Hindlimb muscle (tissue), 1 donor: ENCODE results near the gene CADM1. TPM values are rescaled to one million over a fixed set of nuclear protein-coding genes. Genes with fewer than 3 reads are reported as not detected.

Source experiments
- DNase-seq: peaks from one replicate; pipeline ENCODE4 v3.0.0-alpha.2; 2013
- polyA plus RNA-seq: library from polyadenylated mRNA; unstranded; fragments of 120-200 nt; gene quantifications from one replicate; pipeline ENCODE4 v1.2.1, GENCODE V29; 2013; ENCODE audit not compliant: insufficient read length

CADM1 gene
- polyA plus RNA-seq, 1 donor, result 23.1 TPM

DNA sequence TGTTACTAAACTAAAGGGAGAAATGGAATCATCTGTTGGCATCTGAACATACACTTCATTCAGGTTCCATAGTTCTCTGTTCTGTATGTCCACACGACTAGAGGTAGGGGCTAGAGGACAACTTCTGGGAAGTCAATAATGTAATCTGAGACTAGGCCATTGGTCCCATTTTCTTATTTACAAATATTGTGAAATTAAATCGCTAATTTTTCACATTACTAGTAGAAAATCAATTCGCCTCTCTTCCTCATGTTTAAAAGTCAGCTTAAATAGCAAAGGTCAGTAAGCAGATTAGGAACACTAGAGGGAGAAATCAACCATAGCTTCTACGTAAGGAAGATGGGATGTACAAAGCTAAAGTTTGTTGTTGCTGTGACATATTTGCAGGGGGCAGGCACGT lies 59.7 kb downstream of the CADM1 start:
- no peak for DNase-seq

DNA sequence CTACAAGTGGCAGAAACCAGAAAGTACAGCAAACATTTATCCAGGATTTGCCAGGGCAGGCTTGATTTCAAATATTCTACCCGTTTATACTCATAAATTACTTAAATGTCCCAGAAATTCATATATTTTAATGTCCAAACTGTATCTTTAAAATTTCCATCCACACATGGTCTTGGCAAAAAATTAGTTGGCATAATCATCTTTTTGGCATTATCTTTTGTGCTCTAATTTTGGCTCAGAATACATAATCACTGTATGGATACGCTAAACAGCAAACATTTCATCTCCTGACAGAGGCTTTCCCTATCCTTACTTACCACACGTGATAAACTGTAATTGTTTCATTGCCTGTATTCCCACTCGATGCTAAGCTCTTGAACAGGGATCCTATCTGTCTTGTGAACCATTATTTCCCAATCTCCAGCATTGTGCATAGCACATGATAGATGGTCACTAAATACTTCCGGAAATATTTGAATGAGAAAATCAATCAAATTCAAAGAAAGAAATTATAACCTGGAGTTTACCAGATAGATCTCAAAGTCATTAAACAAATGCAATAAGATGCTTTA lies 64.2 kb downstream of the CADM1 start:
- no peak for DNase-seq

DNA sequence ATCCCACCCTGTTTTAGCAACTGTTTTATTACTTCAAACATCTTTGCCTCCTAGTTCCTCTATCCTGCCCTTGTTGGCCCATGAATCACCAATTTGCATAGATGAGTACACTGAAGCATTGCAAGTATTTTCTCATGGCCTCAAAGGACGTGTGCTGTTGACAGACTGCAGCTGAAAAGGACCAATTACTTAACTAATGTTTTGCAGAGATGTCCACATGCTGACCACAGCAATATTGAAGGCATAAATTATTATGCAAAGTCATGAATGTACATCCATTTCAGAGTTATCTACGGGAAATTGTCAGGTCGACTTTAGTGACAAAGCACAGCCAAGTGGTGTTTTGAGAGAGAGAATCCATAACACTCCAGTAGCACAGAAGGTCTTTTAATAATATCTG lies 64.8 kb downstream of the CADM1 start:
- DNase-seq, result no peak

DNA sequence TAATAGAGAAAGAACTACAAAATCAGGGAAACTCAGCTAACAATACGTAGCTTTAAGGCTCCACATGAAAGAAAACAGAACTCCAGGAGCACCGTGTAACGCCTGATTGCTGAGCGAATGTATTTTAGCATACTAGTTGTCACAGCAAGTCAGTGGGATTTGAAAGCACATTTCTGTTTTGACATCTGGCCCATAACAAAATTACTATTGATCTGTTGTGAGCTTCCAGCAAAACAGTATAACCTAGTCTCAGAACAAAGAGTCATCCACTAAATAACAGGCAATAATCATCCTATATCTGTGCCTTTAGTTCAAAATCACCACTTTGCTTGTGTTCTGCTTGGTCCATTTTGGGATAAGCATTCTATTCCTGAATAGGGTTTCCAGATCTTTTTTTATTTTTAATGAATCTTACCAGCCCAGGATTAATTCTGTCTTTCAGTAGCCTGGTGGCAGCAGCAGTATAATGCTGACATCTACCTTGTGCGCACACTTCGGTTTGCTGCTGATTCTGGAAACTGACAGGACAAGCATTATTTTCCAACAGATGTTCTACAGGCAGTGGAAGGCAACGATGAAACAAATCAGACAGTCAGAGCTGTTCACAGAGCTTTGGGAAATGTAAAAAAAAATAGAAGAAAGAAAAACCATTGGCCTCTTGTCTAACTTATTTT lies 66.2 kb downstream of the CADM1 start:
- DNase-seq, result no peak

DNA sequence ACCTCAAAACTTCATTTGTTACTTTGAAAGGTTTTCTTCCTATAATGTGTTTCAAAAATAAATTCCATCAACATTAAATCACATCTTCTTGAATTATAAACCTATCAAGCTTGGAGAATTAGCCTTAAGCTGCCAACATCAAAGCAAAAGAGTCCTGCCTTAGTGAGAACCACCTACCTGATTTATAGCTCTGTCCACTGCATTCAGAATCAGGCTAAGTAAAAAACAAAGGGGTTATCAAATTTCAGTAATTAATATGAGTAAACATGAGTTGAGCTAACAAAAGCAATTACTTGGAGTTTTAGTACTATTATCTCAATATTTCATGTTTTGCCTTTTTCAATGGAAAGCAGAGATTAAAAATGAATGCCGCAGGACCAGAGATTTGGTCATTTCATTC lies 73.9 kb downstream of the CADM1 start:
- no peak for DNase-seq

DNA sequence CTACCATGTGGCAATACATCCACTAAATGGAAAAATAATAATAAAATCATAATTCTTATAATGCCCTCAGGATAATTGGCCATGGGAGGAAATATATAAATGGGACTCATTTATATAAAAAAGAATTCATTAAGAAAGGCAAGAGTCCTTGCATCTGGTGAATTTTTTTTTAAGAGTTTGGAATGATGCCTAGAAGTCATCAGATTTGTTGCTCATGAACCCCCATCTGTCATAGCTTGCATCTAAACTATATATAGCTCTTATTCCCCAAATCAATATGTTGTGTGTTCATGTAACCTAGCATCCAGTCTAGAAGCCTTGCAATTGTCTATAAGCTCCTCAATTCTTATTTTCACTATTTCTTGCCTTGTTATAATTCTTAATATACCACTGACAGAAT lies 75.9 kb downstream of the CADM1 start:
- DNase-seq, result no peak

DNA sequence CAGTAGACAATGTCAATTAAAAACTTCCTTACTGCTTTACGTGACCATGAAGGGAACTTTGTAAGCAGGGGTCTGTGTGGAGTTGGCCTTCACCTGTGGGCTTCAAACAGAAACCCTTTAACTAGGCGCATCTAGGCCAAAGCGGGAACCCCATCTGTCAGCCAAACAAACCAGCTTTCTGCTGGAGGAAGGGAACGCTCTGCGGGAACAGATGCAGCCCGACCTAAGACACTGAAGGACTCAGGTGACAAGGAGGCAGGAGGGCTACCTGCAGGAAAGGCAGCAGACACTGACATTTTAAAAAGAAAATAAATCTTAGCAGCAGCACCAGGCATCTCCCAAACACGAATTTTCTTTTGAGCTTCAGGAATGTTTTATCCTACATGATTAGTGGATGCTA lies 78.4 kb downstream of the CADM1 start:
- no peak for DNase-seq

DNA sequence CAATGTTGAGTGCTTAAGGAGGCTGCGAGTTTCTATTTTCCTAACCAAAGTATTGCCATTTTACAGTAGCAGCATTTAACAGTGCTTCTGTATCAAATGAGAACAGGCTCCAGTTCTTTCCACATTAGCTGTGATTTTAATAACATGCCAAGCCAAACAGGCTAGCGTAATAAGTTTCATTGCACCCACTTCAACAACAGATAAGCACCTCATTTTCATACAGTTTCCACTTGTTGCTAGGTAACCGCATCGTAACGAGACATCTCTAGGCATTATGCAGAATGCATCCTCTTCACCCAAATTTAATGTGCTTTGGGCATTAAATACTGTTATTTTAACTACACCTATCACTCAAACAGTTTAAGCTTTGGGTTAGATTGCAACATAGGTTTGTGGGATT lies 79.0 kb downstream of the CADM1 start:
- no peak for DNase-seq

DNA sequence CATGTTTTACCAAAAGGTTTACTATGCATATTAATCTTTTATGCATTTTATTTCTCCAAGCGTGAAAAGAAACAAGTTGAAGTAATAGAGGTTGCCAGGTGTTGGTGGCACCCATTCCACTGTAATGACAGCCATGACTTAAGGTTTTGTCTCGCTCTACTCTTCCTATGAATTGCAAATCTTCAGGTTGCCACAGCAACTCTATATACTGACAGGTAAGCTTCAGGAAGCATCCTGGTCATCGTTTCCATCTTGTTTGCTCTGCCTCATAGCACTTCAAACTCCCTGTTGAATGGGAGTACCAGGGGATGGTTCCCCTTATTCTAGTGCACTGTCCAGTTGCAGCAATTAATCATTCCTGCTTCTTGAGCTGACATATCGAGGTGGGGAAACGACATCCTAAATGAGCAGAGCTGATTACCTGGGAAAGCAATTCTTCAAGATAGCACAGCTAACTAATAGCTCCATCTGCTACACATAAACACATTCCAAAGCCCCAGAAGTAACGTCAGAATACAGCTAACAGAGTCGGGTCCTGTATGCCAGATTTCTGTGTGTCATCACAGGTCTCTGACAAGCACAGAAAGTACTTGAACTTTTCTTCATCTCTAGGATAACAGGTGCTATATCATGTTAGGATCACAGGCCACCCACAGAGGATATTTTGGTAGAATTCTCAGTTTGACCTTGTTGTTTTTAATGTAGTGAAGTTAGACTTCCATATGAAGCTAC lies 80.3 kb downstream of the CADM1 start:
- DNase-seq, result no peak

DNA sequence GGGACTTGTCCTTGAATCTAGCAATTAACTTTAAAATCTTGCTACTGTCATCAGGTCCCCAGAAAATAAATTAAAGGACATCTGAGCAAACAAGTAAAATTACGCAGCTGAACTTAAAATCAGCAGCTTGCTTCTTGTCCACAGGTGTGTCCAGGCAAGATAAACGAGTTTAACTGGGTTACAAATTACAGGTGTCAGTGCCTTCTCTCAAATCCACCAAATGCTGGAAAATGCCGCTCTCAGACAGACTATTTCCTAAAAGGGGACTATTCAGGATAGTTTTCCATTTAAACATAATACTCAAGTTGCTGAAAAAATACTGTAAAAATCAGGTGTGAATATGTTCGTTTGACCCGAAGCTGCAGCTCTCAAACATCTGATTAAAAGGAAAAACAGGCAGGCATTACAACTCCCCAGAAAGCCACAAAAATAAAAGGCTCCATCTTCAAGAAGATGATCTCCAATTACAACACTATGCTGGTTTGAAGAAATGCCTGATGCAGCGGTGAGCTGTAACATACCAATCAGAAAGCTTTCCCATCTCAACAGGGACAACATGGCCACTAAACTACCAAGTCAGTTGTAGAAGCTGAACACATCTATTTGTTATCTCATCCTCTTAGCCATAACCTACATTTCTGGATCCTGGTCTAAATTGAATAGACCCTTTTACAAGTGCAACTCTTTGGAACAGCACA lies 82.1 kb downstream of the CADM1 start:
- no peak for DNase-seq

DNA sequence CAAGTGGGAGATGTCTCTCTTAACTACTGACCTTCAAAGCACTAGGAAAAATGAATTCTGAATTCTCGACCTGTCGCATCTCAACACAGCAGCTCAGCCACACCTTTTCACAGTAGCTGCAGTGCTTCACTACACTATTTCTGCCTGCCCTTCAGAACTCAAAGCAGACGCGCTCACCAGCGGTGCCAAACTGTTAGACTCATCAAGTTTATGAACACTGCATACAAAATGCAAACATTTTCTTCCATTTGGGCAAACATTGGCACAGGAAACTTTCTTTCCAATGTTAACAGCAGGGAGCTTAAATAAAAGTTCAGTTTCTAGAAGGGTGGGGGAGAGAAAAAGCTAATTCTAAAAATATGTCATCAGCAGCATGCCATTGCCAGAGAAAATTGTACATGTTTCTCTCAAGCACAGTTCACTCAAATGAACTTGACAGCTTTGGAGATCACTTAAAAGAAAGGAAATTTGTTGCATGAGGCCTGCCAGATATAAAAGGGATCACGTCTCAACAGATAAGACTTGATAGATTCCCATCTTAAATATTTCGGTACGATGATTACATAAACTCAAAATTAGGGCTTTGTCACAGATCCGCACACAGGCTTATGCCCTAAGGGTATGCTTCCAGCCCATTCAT lies 82.7 kb downstream of the CADM1 start:
- no peak for DNase-seq

DNA sequence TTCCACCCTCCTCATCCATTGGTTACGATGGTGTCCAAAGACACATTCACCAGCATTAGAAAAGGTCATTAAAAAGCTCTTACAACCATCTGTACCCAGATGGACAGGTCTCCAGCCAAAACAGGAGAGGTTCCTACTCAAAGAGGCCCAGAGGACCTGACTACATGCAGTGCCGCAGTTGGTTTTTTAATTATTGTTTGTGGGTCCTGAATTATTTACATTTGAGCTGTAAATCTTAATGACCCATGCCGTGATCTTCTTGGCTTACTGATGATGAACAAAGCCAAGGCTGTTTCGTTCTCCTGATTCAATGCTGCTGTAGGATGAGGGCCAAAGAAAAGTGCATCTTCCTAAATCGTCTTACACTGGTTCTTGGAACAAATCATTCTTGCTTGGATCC lies 83.7 kb downstream of the CADM1 start:
- DNase-seq, result no peak

DNA sequence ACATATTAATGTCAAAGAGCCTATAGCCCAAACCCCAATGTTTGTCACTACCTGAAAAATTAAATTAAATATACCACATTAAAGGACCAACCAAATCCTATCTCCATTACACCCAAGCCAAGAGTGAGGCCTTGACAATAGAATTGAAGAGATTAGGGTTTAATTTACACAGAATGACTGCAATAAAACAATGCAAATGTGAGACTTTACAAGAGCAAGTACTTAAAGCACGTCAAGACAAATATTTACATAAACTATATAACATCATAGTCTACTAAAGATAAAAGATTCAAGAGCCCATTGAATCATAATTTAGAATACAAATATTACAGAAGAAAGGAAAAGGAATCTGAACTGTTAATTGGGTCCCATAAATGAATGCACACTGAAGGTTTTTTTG lies 85.6 kb downstream of the CADM1 start:
- no peak for DNase-seq

DNA sequence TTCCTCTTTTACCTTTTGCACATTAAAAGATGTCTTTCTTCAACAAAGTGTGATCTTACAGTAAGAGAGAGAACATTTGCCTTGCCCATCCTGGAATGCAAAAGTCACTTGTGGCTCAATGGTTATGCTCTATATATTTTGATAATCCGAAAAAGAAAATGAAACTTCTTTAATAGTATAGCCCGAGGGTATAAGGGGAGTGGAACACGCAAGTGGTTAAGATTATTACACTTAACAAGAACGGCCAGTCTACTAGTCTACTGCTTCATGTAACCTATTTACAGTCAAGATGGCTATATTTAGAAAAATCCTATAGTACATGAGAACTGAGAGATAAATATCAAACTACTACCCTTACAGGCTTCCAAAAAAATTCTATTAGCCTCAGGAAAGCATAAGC lies 86.1 kb downstream of the CADM1 start:
- no peak for DNase-seq

DNA sequence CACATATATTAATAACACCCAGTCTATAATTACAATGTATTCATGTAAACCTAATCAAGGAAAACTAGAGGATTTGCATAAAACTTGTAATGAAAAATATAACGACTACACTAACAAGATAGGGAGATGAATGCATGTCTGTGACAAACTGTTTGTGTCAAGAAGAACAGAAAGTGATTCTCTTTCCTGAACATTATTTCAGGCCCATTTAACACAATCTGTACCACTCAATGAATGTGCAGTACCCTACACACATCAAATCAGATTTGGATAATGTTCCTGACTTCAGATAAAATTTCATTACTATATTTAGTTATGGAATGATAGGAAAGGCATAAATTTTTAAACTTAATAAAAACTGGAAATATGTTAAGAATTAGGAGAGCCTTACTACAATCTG lies 93.1 kb downstream of the CADM1 start:
- DNase-seq, result no peak

DNA sequence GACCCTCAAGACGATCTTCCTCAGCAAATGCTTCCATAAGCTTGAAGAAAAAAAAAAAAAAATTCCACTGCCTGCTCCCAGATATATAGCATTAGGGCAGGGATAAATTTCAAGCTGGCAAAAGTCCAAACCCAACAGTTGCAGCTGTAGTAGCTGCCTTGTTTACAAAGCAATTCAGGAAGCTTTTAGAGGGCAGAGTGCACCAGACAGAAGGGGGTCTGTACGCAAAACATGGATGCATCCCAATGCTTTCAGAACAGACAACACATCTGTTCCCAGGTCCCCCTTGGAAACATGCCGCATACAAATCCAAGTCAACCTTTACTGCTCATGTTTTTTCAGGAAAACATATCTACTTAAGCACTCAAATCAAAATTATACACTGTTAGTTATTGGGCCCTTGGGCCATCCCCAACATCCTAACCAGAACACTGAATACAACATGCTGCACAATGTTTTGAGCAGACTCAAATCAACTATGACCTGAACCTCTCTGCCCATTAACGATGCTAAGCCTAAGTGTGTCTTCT lies 94.5 kb downstream of the CADM1 start:
- peak; percentile 72 for DNase-seq

DNA sequence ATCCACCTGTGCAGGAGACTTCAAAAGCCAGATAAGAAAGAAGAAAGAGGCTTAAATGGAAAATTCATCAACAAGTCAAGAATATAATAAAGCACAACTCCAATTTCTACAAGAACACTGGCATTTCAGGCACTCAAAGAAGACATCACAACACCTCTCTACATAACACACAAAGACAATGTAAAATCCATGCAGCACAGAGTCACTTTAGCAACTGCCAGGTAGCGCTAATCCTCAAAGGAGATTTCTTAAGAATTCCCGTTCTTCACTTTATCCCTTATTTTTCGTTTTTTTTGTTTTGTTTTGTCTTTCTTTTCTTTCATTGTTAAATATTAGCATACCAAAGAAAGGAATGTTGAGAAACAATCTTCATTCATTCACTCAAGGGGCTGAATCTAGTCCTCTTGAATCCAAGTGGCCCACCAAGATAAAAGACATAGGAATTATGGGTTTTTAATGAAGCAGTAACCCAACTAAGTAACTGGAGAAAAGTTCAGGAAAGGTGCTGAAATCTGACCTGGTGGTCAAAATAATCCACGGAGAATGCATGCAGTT lies 95.0 kb downstream of the CADM1 start:
- no peak for DNase-seq

DNA sequence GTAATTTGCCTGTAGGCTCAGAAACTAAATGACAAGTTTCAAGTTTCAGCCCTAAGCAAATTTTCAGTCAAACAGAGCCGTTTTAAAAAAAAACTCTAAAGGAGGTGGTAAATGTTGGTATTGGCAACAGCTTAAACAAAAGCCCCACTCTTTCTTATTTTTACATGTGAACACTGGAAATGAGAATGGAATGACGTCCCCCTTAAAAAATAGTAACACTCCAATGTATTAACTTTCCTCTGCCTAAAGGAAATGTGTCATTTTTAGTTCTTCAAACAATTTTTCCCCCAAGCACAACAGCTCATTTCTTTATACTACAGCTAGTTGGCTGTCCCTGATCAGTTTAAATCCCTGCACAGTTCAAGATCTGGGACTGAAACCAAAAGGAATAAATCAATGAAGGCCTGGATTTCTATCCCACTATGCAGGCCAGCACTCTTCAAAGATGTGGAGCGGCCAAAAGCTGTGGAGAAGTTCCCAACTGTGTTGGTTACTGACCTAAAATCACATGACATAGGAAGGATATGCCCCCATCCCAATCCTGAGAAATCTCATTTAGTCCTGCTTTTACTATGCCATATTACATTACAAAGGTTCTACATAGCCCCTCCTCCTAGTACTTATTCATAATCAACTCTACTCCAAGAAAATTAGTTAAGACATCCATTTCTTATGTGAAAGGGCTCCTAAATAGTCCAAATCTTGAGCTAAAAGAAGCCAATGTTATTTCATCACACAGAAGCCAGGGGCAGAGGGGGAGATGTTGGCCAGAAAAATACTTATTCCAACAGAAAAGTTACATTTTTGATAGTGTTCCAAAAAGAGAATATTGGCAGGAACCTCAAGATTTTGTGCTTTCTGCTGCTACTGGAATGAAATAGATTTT lies 95.9 kb downstream of the CADM1 start:
- peak; percentile 87 for DNase-seq

DNA sequence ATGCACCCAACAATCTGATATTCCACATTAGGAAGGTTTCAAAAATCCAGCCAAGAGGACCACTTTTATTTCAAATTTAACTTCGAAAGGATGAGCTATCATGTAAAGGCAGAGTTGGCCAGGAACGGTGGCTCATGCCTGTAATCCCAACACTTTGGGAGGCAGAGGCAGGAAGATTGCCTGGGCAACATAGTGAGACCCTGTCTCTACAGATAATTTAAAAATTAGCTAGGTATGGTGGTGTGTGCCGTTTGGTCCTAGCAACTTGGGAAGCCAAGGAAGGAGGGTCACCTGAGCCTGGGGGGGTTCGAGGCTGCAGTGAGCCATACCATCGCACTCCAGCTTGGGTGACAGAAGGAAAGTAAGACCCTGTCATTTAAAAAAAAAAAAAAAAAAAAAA lies 96.7 kb downstream of the CADM1 start:
- no peak for DNase-seq

DNA sequence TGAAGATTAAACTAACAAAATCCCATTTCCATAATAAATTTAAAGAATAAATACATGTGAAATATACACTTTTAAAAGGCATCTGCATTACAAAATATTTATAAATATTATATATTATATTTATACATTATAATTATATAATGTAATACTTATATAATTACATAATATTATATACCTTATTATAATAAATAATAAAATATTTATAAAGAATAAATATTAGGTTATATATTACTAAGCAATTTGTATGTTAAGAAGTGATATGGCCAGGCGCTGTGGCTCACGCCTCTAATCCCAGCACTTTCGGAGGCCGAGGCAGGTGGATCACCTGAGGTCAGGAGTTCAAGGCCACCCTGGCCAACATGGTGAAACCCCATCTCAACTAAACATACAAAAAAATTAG lies 97.8 kb downstream of the CADM1 start:
- no peak for DNase-seq

DNA sequence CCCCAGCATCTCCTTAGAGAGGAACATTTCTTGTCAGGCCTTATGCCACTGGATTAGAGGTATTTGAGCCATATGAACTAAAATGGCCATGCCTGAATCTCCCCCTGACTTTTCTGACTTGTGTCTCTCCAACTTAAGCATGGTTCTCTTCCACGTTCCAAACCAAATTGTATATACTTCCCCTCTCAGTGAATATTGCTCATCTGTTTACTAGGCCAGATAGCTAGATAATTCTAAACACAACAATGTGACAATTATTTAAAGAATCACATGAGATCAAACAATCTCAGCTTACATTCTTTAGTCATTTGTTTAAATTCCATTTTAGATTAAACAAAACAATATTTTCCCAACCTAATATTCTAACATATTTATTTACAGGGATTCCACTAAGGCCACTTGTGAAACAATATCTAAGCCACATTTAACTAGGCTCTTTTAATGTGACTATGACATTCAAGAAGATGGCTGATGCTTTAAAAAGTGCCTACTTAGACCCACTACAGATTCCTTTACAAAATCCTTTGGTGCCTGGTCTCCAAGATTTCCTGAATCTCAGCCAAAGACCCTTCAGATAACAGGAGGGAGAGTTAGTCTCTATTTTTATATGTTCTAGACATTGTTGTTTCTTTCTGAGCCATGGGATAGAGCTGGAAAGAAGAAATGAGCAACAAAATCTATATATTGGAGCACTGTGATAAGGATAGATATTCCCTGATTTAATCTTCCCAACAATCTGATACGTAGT lies 105.7 kb downstream of the CADM1 start:
- DNase-seq, result no peak
